Activated gamma-delta T cell (primary cell): Measurements from ENCODE around the gene EYS.
"Not testable (repeated sequence)": the region's sequence is repeated elsewhere in the genome, so short reads cannot be mapped to it uniquely, and the experiment has no call there.

Experiments used
- DNase-seq: peaks from one replicate; lab custom pipeline; 2025; lab: John Stamatoyannopoulos, UW

Gene EYS

DNA sequence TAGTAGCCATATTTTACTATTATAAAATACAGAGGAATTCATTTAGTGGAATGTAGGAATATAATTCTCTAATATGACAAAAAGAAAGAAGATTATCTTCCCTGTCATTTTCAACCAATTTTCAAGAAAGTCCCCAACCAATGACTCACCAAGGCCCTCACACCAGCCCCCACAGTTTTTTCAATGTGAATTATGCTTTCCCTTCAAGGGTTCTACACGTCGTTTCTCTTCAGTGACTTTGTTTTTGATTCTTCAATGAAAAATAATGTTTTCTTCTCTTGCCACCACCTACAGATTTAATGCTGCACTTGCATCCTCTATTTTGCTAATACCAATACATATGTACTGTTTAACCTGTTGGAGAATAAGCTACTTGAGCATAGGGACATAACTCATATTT lies 1230.1 kb downstream of the EYS start:
- DNase-seq, result no peak

DNA sequence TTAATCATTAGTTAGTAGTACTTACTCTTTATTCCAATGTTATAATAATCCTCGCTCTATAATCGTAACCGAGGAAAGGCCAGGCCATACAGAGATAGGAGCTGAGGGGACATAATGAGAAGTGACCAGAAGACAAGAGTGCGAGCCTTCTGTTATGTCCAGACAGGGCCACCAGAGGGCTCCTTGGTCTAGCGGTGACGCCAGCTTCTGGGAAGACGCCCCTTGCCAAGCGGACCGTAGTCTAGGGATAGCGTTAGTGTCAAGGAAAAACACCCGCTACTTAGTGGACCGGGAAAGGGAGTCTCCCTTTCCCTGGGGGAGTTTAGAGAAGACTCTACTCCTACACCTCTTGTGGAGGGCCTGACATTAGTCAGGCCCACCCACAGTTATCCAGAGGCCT lies 1237.6 kb downstream of the EYS start:
- not testable (repeated sequence) for DNase-seq

DNA sequence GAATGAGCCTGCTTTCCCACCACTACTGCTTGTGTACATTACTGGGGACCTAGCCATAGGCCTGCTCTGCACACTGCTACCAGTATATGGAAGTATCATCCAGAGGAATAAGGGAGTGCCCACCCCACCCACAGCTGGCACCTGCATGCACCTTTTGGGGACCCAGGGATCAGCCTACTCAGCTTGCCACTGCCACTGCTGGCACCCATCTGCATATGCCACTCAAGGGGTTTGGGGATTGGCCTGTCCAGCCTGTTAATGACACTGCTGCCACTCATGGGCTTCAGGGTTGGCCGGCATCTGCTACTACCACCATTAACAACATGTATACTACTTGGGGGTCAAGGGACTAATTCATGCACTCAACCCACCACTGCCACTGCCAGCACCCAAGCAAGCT lies 1239.4 kb downstream of the EYS start:
- DNase-seq, result no peak

DNA sequence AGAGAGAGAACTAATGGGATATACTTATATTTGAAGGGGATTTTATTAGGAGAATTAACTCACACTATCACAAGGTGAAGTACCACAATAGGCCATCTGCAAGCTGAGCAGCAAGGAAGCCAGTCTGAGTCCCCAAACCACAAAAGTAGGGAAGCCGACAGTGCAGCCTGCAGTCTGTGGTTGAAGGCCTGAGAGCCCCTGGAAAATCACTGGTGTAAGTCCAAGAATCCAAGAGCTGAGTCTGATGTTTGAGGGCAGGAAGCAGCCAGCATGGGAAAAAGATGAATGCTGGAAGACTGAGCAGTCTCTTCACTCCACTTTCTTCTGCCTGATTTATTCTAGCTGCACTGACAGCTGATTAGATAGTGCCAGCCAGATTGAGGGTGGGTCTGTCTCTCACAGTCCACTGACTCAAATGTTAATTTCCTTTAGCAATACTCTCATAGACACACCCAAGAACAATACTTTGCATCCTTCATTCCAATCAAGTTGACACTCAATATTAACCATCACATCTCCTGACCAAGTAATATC lies 1247.5 kb downstream of the EYS start:
- DNase-seq, result no peak

DNA sequence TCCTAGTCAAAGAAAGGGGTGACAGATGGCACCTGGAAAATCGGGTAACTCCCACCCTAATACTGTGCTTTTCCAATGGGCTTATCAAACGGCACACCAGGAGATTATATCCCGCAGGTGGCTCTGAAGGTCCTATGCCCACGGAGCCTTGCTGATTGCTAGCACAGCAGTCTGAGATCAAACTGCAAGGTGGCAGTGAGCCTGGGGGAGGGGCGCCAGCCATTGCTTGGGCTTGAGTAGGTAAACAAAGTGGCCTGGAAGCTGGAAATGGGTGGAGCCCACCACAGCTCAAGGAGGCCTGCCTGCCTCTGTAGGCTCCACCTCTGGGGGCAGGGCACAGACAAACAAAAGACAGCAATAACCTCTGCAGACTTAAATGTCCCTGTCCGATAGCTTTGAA lies 1258.9 kb downstream of the EYS start:
- not testable (repeated sequence) for DNase-seq

DNA sequence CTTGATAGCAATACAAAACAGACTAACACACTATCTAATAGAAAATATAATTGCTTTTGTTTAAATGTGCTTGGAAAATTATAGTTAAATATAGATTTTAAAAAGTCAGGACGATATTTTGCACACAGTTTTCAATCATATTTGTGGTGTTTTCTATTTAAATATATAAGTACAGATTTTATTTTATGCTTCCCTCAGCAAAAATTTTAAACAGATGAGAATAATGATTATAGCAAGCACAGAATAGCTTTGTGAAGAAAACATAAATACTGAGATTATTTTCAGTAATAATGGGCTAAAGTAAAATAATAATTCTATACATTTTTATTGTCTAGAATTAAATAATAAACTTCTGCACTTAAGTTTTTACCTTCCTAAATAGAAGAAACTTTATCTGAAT lies 1262.0 kb downstream of the EYS start:
- no peak for DNase-seq

DNA sequence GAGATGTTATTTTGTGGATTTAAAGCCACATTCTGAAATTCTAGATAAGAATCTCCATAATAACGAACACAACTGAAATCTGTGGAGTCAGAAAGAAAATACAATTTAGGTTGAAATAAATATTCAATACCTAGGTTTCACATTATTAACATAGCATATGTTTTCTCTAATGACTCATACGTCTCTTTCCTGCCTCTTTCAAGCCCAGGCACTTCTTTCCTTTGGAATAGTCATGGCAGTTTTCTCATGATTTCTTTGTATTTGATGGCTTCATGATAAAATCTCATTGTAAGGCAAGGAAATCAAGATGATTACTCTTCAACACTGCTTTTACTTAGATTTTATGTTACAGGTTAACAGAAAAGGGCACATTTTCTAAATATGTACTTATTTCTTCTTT lies 1267.8 kb downstream of the EYS start:
- DNase-seq, result no peak

DNA sequence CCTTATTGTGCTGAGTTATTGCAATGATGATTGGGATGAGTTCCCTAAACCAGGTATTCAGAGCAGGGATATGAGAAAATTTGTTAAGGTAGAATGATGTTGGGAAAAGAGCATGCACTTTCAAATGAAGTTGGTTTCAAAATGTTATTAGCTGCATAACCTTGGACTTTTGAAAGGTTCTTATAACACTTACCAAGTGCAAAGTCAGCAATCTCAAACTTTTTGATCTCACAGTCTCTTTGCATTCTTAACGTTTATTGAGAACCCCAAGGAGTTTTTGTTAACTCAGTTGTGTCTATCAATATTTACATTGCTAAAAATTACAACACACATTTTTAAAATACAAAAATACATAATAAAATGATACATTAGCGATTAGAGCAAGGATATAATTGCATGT lies 1269.0 kb downstream of the EYS start:
- DNase-seq, result no peak

DNA sequence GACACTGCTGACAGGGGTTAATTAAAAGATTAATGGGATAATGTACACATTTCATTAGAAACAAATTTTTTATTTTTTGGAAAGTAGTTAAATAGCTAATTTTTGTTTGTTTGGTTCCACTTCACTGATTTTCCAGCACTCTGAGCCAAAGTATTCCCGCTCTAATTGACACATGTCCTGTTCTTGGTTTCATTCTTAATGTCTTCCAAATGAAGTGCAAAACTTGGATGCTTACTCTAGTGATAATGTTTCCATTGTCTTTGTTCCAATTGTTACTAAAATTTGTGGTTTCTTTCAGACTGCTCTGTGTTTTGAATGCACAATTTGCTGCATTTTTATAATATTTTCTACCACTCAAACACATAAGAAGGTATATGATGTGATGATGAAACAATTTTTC lies 1277.1 kb downstream of the EYS start:
- no peak for DNase-seq

DNA sequence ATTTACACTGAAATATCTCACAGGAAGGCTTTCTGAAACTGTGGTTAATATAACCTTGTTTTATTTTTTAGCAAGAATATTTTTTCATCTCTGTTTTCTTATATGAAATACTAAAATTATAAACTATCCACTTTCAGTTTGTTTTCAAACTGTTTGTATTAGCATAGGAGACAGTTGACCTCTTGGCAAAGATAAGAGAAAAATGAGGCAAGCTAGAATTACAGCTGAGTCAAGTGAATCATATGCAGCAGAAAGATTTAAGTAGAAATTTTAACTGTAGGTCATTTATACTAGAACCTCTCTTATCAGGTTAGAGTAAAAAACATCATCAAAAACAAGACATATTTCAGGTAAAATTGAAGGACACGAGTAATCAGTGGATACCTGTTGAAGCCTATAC lies 1278.8 kb downstream of the EYS start:
- no peak for DNase-seq

DNA sequence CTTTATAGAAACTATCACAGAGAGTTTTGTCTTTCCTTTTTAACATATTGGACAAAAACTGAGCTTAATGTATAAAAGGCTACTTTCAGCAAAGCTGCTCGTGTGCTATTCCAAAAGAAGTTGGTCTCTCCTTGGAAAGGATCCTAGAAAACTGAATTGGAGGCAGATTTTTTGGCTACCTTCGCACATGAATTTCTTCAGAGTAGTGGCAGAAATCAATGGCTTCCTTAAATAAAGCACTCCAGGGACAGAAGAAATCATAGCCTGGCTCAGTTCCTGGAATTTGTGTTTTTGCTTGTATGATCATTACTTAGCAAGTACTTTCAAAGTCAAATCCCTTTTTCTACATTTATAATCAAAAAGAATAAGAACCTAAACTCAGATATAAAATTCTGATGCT lies 1291.1 kb downstream of the EYS start:
- no peak for DNase-seq

DNA sequence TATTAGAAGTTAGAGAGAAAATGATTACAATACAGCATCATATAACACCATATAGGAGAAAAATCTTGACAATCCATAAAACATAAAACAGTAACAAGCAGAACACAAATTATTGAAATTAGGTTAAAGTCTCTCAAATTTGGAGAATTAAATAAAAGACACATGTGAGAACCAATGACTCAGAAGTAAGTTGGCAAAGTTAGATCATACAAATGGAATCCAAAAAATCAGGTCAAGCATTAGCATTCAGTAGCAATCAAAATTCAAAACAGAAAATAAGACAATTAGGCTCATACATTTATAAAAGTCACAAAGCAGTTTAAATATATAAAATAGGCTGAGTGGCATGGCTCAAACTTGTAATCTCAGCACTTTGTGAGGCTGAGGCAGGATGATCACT lies 1295.8 kb downstream of the EYS start:
- DNase-seq, result no peak

DNA sequence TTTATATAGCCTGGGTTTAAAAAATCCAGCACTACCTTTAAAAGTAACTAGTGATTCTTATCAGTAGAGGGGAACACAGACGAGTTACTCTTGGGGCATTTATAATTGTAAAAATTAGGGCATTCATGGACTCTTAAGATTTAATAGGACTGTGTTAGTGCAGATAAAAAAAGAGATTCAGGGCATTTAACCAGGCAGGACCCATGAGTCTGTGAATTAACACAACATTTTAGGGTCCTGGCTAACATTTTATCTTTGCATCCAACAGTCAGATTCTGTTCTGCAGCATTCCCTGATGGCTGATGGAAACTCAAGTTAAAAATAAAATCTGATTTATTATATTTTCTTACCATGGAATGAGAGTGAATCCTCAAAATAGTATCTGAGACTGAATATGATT lies 1297.1 kb downstream of the EYS start:
- no peak for DNase-seq

DNA sequence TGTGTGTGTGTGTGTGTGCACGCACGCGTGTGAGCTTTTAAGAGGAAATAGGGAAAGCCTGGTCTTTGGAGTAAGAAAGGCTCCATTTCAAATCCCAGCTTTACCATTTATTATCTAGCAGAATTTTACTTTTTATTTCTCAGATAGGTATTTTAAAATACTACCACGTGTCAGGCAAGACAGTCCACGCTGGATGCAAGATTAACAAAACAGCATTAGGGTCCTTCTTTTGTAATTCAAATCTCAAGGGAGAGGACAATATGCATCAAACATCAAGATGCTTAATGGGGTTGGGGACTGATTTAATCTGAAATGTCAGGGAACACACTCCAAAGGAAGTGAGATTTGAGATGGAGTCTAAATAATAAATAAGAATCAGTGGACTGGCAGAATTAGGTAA lies 1302.6 kb downstream of the EYS start:
- DNase-seq, result no peak

DNA sequence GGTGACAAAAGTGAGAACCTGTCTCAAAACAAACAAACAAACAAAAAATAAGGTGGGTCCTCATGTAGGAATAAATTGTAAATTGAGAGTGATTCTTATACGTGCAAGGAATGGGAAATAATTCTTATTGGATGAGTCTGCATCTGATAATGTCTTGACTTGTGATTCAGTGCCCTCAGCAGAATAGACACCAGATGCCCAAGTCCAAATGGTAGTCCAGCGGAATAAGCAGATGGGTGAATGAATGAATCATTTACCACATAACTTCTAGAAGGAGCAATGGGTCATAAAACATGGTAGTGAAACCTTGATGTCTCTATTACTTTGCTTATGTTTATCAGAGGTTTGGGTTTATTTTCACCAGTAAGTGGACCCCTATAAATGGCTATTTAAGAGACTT lies 1323.7 kb downstream of the EYS start:
- DNase-seq, result no peak

DNA sequence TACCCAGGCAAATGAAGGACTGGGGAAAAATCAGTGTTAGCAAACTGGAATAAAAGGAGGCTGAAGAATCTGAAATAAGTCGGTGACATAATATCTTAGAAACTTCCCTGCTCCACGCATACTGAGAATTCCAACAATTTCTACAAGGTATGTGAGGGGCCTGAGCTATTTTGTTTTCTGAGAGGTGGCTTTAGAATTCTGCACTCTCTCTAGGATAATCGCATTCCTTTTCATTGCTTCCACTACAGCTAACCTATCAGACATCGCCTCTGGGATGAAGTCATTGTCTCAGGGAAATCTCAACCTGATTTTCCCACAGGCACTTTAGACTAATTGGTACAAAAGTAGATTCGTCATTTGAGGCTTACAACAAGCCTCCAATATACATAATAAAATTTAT lies 1330.6 kb downstream of the EYS start:
- no peak for DNase-seq

DNA sequence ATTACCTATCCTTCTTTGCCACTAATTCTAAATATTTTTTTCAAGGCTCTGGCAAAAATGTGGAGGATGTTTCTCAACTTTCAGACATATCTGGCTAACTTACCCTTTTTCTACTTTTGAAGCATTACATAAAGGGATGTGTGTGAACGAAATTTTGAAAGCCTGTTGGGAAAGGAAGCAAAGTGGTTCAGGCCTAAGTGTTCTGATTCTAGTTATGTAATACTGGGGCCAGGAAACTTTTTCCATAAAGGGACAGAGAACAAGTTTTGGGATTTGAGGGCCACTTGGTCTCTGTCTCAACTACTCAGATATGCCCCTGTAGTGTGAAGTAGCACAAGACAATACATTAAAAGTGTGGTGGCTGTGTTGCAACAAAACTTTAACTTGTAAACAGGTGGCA lies 1349.6 kb downstream of the EYS start:
- no peak for DNase-seq

DNA sequence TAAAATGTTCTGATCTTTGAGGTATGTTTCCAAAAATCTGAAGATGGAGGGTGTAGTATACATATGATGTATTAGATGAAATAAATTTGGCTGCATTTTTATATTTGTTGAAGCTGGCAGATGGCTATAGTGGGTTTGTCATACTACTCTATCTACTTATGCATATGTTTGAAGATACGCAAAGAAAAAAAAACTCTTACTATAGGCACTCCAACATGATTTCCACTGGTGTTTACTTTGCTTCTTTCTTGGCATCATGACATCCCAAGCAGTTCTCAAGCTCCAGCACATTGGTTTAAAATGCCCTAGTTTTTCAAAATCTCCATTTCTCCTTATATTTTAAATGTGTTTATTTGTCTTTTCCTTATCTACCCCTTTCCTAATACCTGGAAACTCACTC lies 1359.6 kb downstream of the EYS start:
- no peak for DNase-seq

DNA sequence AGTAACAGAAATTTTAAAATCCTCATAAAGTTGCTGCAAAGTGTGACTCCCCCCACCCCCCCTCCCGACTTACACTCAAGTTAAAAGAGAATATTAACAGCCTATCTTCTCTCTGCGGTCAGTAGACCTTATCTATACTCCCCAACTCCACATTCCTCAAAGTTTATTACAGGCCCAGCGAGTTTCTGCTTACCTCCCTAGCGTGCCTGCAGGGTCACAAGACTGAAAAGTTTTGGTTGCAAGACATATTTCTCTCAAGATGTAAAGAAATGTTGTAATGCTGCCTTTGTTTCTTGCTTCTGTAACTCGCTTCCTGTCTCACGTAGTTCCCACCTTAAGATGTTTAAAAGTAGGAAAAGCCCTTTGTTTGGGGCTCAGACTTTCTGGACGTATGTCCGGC lies 1371.8 kb downstream of the EYS start:
- DNase-seq, result no peak

DNA sequence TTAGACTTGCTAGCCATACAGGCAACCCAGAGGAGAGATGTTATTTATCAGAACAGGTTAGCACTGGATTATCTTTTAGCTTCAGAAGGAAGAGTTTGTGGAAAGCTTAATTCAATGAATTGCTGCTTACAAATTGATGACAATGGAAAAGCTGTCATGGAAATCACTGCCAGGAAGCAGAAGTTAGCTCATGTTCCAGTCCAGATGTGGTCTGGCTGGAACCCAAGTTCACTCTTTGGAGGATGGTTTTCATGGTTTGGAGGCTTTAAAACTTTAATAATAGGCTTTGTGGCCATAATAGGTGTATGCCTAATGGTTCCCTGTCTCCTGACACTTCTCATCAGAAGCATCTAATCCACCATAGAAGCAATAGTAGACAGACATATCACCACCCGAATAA lies 1372.4 kb downstream of the EYS start:
- DNase-seq, result no peak

DNA sequence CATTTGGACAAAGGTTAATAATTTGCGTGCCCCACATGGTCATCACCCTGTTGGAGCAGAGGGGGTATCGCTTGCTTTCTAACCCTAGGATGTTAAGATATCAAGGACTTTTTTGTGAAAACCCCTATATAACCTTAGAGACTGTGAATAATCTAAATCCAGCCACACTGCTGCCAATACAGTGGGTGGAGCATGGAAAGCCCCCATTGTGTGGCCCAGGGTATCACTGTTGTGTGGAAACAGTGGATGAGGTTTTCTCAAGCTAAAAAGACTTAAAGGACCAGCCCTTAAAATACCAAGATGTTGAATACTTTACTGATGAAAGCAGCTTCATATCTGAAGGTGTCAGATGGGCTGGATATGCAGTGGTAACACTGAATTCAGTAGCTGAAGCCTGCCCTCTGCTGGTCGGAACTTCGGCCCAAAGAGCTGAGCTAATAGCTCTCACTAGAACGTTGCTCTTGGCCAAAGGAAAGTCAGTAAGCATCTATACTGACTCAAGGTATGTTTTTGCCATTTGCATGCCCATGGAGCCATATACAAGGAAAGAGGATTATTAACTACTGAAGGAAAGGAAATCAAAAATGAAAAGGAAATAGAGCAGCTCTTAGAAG lies 1376.2 kb downstream of the EYS start:
- DNase-seq, result no peak

DNA sequence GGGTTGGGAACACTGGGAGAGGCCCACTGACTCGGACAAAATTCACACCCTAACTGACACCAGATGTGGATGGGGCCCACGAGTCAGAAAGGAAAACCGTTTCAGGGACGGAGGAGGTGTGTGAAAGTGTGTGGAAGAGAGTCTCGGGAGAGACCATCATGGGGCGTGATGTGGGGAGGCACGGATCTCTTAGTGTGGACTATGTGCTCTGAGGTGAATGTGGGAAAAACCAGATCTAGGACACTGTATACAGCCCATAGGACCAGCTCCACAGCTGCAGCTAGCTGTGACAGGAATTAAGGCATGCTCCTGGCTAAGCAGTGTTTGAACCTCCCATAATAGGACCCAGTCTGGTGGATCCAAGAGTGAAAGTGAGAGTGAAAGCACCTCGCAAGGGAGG lies 1380.1 kb downstream of the EYS start:
- DNase-seq, result no peak

DNA sequence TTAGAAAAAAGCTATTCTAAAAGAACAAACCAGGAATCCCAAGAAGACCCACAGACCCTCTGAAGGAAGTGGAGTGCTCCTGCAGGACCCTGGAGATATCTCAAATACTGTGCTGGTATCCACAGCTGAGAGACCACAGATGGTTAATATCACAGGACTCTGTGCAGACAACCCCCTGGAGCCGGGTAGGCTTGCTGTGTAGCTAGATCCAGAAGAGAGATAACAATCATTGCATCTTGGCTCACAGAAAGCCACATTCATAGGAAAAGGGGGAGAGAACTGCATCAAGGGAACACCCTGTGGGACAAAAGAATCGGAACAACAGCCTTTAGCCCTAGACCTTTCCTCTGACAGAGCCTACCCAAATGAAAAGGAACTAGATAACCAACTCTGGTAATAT lies 1381.9 kb downstream of the EYS start:
- no peak for DNase-seq

DNA sequence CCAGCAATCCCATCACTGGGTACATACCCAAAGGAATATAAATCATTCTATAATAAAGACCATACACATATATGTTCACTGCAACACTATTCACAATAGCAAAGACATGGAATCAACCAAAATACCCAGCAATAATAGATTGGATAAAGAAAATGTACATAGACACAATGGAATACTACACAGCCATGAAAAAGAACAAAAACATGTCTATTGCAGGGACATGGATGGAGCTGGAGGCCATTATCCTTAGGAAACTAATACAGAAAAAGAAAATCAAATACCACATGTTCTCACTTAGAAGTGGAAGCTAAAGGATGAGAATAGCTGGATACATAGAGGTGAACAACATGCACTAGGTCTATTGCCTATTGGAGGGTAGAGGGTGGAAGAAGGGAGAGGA lies 1396.8 kb downstream of the EYS start:
- no peak for DNase-seq
